Natural killer cell treated with Interleukin-12 subunit alpha and Interleukin-12 subunit beta and Interleukin-15 and Interleukin-18, amount 100 ng/mL, for 72 hours (primary cell): ENCODE measurements around the gene EIF4G1. TPM values are rescaled to one million over a fixed set of nuclear protein-coding genes. Genes with fewer than 3 reads are reported as not detected.

Experiments
- ATAC-seq, 2 donors: fragments of 150-1000 bp; cut with Tn5 transposase in 1 of 2; sonication (Bioruptor Pico), chemical (Tn5 transposase) in 1 of 2; 2 replicates each; pipeline ENCODE4 v1.10.0; 2021
- DNase-seq: peaks from one replicate; pipeline ENCODE4 v3.0.0; 2022; ENCODE audit warnings: low spot score
- H3K27ac Mint-ChIP-seq, 2 donors: 1 replicate in 1 of 2; 2 replicates in 1 of 2; pipeline ENCODE4 v1.8.0; 2022; ENCODE audit warnings: mixed read lengths in 2 of 2, mild to moderate bottlenecking in 1 of 2, moderate library complexity in 1 of 2
- H3K27me3 Mint-ChIP-seq, 2 donors: 1 replicate in 1 of 2; 2 replicates in 1 of 2; pipeline ENCODE4 v1.8.0; 2022; ENCODE audit warnings: mixed read lengths in 2 of 2
- H3K36me3 Mint-ChIP-seq: one replicate; pipeline ENCODE4 v1.8.0; 2022; ENCODE audit warnings: mixed read lengths
- H3K4me1 Mint-ChIP-seq, 2 donors: 1 replicate in 1 of 2; 2 replicates in 1 of 2; pipeline ENCODE4 v1.8.0; 2022; ENCODE audit warnings: low read depth in 2 of 2, mixed read lengths in 2 of 2, mild to moderate bottlenecking in 1 of 2
- H3K4me3 Mint-ChIP-seq: one replicate; pipeline ENCODE4 v1.8.0; 2022; ENCODE audit warnings: mixed read lengths
- H3K9me3 Mint-ChIP-seq: 2 replicates; pipeline ENCODE4 v1.8.0; 2022; ENCODE audit warnings: mixed read lengths
- total RNA-seq, 2 donors: library from RNA; stranded (reverse); gene quantifications; one replicate each; pipeline ENCODE4 v1.2.3, GENCODE V29; 2022

EIF4G1 gene
- total RNA-seq, 2 donors from 2014 or later = 535 to 855 TPM

GRCh38 chr3:184344579-184345316, 30.3 kb downstream of the EIF4G1 start:
- no peak for ATAC-seq
- peaks cover 7 to 8% of the 10 kb centered on the region in 2 donors for H3K4me1 Mint-ChIP-seq
- H3K27me3 Mint-ChIP-seq = no peaks in the 10 kb centered on the region
- no peak overlapping the region for H3K27ac Mint-ChIP-seq
- no peaks in the 10 kb centered on the region for H3K9me3 Mint-ChIP-seq
- no peak overlapping the region for H3K4me3 Mint-ChIP-seq
- no peak for DNase-seq
- H3K36me3 Mint-ChIP-seq = no peaks in the 10 kb centered on the region

GRCh38 chr3:184345317-184346144, 31.1 kb downstream of the EIF4G1 start:
- H3K4me3 Mint-ChIP-seq = no peak overlapping the region
- no peak overlapping the region for H3K27ac Mint-ChIP-seq
- DNase-seq = no peak
- H3K36me3 Mint-ChIP-seq = no peaks in the 10 kb centered on the region
- peak in 1 of 2 donors; percentile 41 for ATAC-seq
- no peaks in the 10 kb centered on the region for H3K27me3 Mint-ChIP-seq
- H3K9me3 Mint-ChIP-seq = no peaks in the 10 kb centered on the region
- H3K4me1 Mint-ChIP-seq = peaks cover 7% of the 10 kb centered on the region in 2 donors

GRCh38 chr3:184346480-184347190, 32.2 kb downstream of the EIF4G1 start:
- Mint-ChIP-seq H3K27me3 (no peaks in the 10 kb centered on the region), H3K36me3 (no peaks in the 10 kb centered on the region), H3K9me3 (no peaks in the 10 kb centered on the region), H3K27ac (no peak overlapping the region), H3K4me3 (no peak overlapping the region), H3K4me1 (peaks cover 0 to 5% of the 10 kb centered on the region in 2 donors)
- no peak for ATAC-seq
- no peak for DNase-seq

GRCh38 chr3:184347321-184348056, 33.1 kb downstream of the EIF4G1 start:
- H3K27ac Mint-ChIP-seq = no peak overlapping the region
- peaks cover 0 to 8% of the 10 kb centered on the region in 2 donors for H3K4me1 Mint-ChIP-seq
- ATAC-seq = no peak
- H3K27me3 Mint-ChIP-seq = no peaks in the 10 kb centered on the region
- no peak for DNase-seq
- H3K36me3 Mint-ChIP-seq = no peaks in the 10 kb centered on the region
- no peaks in the 10 kb centered on the region for H3K9me3 Mint-ChIP-seq
- H3K4me3 Mint-ChIP-seq = no peak overlapping the region

GRCh38 chr3:184348057-184348382, 33.6 kb downstream of the EIF4G1 start:
- no peaks in the 10 kb centered on the region for H3K27me3 Mint-ChIP-seq
- ATAC-seq = no peak

GRCh38 chr3:184349563-184350470, 35.4 kb downstream of the EIF4G1 start:
- H3K9me3 Mint-ChIP-seq = no peaks in the 10 kb centered on the region
- peaks cover 0 to 12% of the 10 kb centered on the region in 2 donors for H3K4me1 Mint-ChIP-seq
- H3K27me3 Mint-ChIP-seq = no peaks in the 10 kb centered on the region
- no peaks in the 10 kb centered on the region for H3K36me3 Mint-ChIP-seq
- H3K27ac Mint-ChIP-seq = no peak overlapping the region
- no peak overlapping the region for H3K4me3 Mint-ChIP-seq
- ATAC-seq = no peak
- no peak for DNase-seq

More at GRCh38 chr3:184348057-184348382, 33.6 kb downstream of the EIF4G1 start:
- DNase-seq = no peak
- Mint-ChIP-seq H3K4me1 (peaks cover 0 to 8% of the 10 kb centered on the region in 2 donors), H3K36me3 (no peaks in the 10 kb centered on the region), H3K27ac (no peak overlapping the region), H3K4me3 (no peak overlapping the region), H3K9me3 (no peaks in the 10 kb centered on the region)

GRCh38 chr3:184350618-184351017, 36.2 kb downstream of the EIF4G1 start:
- DNase-seq (no peak), ATAC-seq (no peak)
- Mint-ChIP-seq H3K36me3 (no peaks in the 10 kb centered on the region), H3K9me3 (no peaks in the 10 kb centered on the region), H3K4me3 (no peak overlapping the region), H3K4me1 (peaks cover 0 to 12% of the 10 kb centered on the region in 2 donors), H3K27ac (no peak overlapping the region), H3K27me3 (no peaks in the 10 kb centered on the region)

- peak overlapping the region in 1 of 2 donors; percentile 36 for H3K27ac Mint-ChIP-seq
- H3K4me3 Mint-ChIP-seq = no peak overlapping the region
- ATAC-seq = no peak
- no peaks in the 10 kb centered on the region for H3K27me3 Mint-ChIP-seq
- H3K9me3 Mint-ChIP-seq = no peaks in the 10 kb centered on the region
- H3K36me3 Mint-ChIP-seq = no peaks in the 10 kb centered on the region
- peaks cover 0 to 12% of the 10 kb centered on the region in 2 donors for H3K4me1 Mint-ChIP-seq
- no peak for DNase-seq
These were observed 37.2 kb downstream of the EIF4G1 start for GRCh38 chr3:184351511-184352148.

- no peak overlapping the region for H3K4me3 Mint-ChIP-seq
- ATAC-seq (no peak), DNase-seq (no peak)
- H3K4me1 Mint-ChIP-seq = peaks cover 0 to 12% of the 10 kb centered on the region in 2 donors
- H3K27me3 Mint-ChIP-seq = no peaks in the 10 kb centered on the region
- H3K36me3 Mint-ChIP-seq = no peaks in the 10 kb centered on the region
- H3K9me3 Mint-ChIP-seq = no peaks in the 10 kb centered on the region
- H3K27ac Mint-ChIP-seq = no peak overlapping the region
These were observed 37.9 kb downstream of the EIF4G1 start for GRCh38 chr3:184352149-184352785.

- ATAC-seq (no peak), DNase-seq (no peak)
- Mint-ChIP-seq H3K36me3 (no peaks in the 10 kb centered on the region), H3K27me3 (no peaks in the 10 kb centered on the region), H3K4me1 (peaks cover 0 to 8% of the 10 kb centered on the region in 2 donors), H3K4me3 (no peak overlapping the region), H3K9me3 (no peaks in the 10 kb centered on the region), H3K27ac (no peak overlapping the region)
These were observed 38.6 kb downstream of the EIF4G1 start for GRCh38 chr3:184352897-184353545.

- no peak for ATAC-seq
- Mint-ChIP-seq H3K36me3 (no peaks in the 10 kb centered on the region), H3K4me3 (peak overlapping the region; percentile 38), H3K27ac (peak overlapping the region in 1 of 2 donors; percentile 76), H3K4me1 (peaks cover 0 to 8% of the 10 kb centered on the region in 2 donors), H3K27me3 (no peaks in the 10 kb centered on the region), H3K9me3 (no peaks in the 10 kb centered on the region)
- DNase-seq = no peak
These were observed 39.1 kb downstream of the EIF4G1 start for GRCh38 chr3:184353546-184353941.
